Type B pancreatic cell (in vitro differentiated cells): ENCODE measurements around the gene RABGAP1L. TPM values are rescaled to one million over a fixed set of nuclear protein-coding genes. Genes with fewer than 3 reads are reported as not detected.

ENCODE experiments used
- DNase-seq: peaks from one replicate; pipeline ENCODE4 v3.0.0; 2021; ENCODE audit warnings: mixed read lengths; ENCODE audit not compliant: unreplicated experiment; ENCODE audit errors: extremely low spot score
- H3K27ac Mint-ChIP-seq: 2 replicates; pipeline ENCODE4 v1.8.0; 2021; ENCODE audit warnings: mild to moderate bottlenecking, mixed read lengths
- H3K27me3 Mint-ChIP-seq: 2 replicates; pipeline ENCODE4 v1.8.0; 2021; ENCODE audit warnings: mixed read lengths
- H3K36me3 Mint-ChIP-seq: 2 replicates; pipeline ENCODE4 v1.8.0; 2021; ENCODE audit warnings: mixed read lengths
- H3K4me1 Mint-ChIP-seq: one replicate; pipeline ENCODE4 v1.8.0; 2021; ENCODE audit warnings: mixed read lengths; ENCODE audit not compliant: unreplicated experiment
- H3K4me3 Mint-ChIP-seq: 2 replicates; pipeline ENCODE4 v1.8.0; 2021; ENCODE audit warnings: mild to moderate bottlenecking, mixed read lengths
- H3K9me3 Mint-ChIP-seq: 2 replicates; pipeline ENCODE4 v1.8.0; 2021; ENCODE audit warnings: mixed read lengths
- CTCF ChIP-seq: fragments of 200-600 bp; sonication (generic); conservative IDR thresholded peaks from 2 replicates; pipeline ENCODE4 v1.5.0; 2021; ENCODE audit warnings: antibody characterized with exemption, mild to moderate bottlenecking
- total RNA-seq: library from RNA; stranded (reverse); gene quantifications from 2 replicates; pipeline ENCODE4 v1.2.1, GENCODE V29; 2021; ENCODE audit warnings: low replicate concordance

The RABGAP1L gene
- total RNA-seq, 1 donor from 2014 or later, result 35.6 TPM

DNA sequence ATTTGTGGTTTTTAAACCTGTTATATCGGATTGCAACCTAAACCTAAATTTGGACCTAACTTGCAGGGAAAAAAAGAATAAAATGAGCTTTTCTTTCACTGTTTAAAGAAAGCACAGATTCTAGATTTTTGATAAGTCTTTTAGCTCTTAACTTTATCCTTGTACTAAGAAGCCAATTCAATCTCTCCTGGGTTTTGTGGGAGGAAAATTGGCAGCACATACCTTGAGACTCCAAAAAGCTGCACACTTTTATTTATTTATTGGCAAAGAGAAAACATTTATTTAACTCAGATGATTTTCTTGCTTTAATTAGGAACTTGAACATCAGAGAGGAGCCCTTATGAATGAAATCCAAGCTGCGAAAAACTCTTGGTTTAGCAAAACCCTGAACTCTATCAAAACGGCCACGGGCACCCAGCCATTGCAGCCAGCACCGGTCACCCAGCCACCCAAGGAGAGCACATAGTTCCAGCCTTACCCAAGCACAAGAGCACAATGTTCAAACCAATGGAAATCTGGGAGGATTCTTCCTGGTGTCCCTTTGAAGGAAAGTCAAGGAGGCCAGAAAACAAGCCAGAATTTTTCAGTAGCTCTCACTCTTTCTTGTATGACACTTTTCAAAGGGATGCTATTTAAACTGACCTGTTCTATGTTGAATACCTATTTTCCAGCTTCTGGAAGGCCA lies 830.4 kb downstream of the RABGAP1L start:
- H3K27ac Mint-ChIP-seq, result no peak overlapping the region
- H3K9me3 Mint-ChIP-seq, result no peaks in the 10 kb centered on the region
- no peaks in the 10 kb centered on the region for H3K4me1 Mint-ChIP-seq
- H3K36me3 Mint-ChIP-seq, result peaks cover 6% of the 10 kb centered on the region
- H3K4me3 Mint-ChIP-seq, result no peak overlapping the region
- no peak for DNase-seq
- H3K27me3 Mint-ChIP-seq, result no peaks in the 10 kb centered on the region
- TF ChIP-seq CTCF, result no peak

- no peak for DNase-seq
- Mint-ChIP-seq H3K9me3 (no peaks in the 10 kb centered on the region), H3K36me3 (peaks cover 3% of the 10 kb centered on the region), H3K4me3 (no peak overlapping the region), H3K27me3 (no peaks in the 10 kb centered on the region), H3K4me1 (no peaks in the 10 kb centered on the region), H3K27ac (no peak overlapping the region)
- no peak for TF ChIP-seq CTCF
Observed at GRCh38 chr1:174990382-174990999, 831.2 kb downstream of the RABGAP1L start.

GRCh38 chr1:174991473-174991872 lies 832.2 kb downstream of the RABGAP1L start:
- no peak for TF ChIP-seq CTCF
- no peak overlapping the region for H3K4me3 Mint-ChIP-seq
- no peaks in the 10 kb centered on the region for H3K9me3 Mint-ChIP-seq
- peaks cover 3% of the 10 kb centered on the region for H3K36me3 Mint-ChIP-seq
- DNase-seq, result no peak
- H3K27ac Mint-ChIP-seq, result no peak overlapping the region
- no peaks in the 10 kb centered on the region for H3K27me3 Mint-ChIP-seq
- H3K4me1 Mint-ChIP-seq, result no peaks in the 10 kb centered on the region

DNA sequence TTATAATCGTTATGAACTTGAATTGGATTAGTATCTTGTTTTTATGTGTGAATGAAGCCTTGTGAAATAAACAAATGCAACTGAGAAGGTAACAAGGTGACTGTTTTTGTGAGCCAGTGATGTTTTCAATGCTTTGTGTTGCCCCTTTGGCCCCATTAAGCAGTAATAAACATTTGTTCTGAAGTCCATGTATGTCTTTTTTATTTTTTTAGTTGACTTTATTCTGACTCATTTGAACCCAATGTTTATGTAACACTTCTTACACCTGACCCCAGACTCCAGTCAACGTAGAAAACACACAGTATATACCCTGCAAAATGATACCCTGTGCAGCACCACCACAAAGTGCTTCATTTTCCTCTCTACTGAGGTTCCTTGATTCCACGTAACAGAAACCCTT lies 835.8 kb downstream of the RABGAP1L start:
- Mint-ChIP-seq H3K27me3 (no peaks in the 10 kb centered on the region), H3K9me3 (no peaks in the 10 kb centered on the region), H3K27ac (peak overlapping the region; percentile 44), H3K36me3 (no peaks in the 10 kb centered on the region), H3K4me1 (peaks cover 5% of the 10 kb centered on the region), H3K4me3 (no peak overlapping the region)
- TF ChIP-seq CTCF, result no peak
- DNase-seq, result no peak

DNA sequence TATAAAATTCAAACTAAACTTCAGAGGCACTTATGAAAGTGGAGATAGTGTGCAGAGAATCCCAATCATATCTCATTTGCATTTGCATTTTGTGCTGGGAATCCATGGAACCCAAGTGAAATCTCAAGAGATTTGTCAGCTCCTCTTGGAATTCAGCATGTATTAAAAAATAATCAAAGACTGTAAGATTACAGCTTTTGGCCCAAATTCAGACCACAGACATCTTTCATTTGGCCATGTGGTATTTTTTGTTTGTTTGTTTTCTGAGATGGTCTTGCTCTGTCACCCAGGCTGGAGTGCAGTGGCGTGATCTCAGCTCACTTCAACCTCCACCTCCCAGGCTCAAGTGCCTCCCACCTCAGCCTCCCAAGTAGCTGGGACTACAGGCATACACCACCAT lies 836.6 kb downstream of the RABGAP1L start:
- Mint-ChIP-seq H3K4me1 (peaks cover 10% of the 10 kb centered on the region), H3K27ac (no peak overlapping the region), H3K27me3 (no peaks in the 10 kb centered on the region), H3K4me3 (no peak overlapping the region), H3K9me3 (no peaks in the 10 kb centered on the region), H3K36me3 (no peaks in the 10 kb centered on the region)
- TF ChIP-seq CTCF, result no peak
- DNase-seq, result no peak
